Measurements from ENCODE around the gene BLM.

BLM gene

GRCh38 chr15:90790561-90790960 is 73.4 kb downstream of the BLM start:
- DNase-seq, result no peak

DNA sequence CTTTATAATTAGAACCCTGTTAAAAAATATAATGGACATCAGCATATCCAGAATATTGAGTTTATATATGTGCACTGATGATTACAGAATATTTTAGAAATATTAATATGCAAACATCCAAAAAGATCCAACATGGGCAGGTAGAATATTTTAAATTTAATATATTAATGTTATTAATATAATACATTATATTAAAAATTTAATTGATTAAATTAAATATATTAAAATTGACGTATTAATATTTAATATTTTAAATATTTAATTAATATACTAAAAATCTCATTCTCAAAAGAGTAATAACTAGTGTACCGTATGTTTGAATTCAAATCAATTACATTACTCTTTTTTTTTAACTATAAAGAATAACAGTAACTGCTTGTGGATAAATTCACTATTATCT is 77.4 kb downstream of the BLM start:
- DNase-seq, result no peak

DNA sequence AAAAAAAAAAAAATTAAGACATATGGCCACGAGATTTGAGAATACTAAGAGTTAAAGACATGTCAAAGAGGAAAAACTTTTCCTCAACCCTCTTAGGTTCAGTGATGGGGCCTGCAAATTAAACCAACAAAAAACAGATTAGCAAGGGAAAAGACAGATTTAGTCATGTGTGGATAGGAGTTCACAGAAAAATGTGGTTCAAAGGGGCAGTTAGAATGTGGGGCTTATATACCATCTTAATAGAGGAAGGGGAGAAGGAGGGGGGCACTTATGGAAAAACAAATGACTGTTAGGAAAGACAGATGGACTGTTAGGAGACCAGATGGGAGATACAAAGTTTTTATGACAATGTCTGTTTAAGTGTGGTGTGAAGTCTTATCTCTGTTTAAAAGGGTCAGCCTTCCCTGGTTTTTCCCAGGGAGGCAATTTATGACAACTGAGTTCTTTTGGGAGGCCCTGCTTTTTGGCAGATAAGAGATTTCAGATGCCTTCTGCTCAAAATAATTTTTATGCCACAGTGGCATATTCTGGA is 82.6 kb downstream of the BLM start:
- no peak for DNase-seq

GRCh38 chr15:90801803-90802202 is 84.7 kb downstream of the BLM start:
- no peak for DNase-seq

DNA sequence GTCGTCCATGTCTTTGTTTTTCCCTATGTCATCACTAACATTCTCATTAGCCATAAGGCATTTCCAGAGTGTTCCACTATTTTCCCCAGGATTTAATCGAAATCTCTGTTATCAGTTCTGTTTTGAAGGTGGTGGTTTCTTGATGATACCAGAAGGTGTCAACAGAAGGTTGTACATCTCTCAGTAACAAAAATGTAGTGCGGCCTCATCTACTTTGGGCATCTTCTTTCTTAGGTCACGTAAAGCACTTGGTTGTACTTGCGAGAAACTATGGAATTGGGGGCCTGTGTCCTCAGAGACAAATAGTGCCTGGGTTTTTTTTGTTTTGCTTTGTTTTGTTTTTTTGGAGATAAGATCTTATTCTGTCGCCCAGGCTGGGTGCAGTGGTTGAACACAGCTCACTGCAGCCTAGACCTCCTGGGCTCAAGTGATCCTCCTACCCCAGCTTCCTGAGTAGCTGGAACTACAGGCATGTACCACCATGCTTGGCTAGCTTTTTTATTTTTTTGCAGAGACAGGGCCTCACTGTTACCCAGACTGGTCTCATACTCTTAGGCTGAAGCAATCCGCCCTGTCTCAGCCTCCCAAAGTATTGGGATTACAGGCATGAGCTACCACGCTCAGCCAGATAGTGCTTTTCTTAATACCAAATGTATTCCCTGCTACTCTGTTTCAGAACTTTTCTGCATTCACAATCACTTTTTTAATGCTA is 90.1 kb downstream of the BLM start:
- DNase-seq, result no peak

DNA sequence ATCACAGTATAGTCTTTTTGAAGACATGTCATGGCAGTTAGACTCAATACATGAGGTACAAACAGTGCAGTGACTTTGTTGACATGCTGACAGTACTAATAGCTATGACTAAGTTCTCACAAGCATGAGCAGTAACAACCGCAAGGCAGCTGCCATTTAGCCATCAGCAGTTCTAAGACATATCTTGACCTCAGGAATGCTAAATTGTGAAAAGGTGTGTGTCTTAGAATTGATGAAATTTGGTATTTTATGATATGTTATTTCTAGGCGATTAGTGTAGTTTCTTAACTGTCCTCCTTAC is 90.6 kb downstream of the BLM start:
- DNase-seq, result no peak

GRCh38 chr15:90808517-90809235 is 91.5 kb downstream of the BLM start:
- no peak for DNase-seq

DNA sequence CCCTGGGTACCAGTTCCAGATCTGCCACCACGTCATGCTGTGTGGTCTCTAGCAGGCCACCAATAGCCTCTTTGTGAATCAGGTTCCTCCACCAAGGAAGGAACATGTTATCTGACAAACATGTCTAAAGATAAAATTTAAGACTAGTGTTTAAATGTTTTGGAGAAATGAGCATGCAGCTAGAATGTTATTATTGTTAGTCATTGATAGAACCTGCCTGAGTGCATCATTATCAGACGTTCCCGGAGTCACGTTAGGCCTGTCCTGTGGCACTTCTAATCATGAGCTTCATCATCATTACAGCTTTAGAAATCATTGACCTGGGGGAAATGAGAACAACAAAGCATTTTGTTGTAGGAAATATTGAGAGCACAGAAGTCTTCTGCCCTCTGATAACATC is 92.4 kb downstream of the BLM start:
- no peak for DNase-seq

- DNase-seq, result no peak
Measured at GRCh38 chr15:90810354-90810753, 93.2 kb downstream of the BLM start.

DNA sequence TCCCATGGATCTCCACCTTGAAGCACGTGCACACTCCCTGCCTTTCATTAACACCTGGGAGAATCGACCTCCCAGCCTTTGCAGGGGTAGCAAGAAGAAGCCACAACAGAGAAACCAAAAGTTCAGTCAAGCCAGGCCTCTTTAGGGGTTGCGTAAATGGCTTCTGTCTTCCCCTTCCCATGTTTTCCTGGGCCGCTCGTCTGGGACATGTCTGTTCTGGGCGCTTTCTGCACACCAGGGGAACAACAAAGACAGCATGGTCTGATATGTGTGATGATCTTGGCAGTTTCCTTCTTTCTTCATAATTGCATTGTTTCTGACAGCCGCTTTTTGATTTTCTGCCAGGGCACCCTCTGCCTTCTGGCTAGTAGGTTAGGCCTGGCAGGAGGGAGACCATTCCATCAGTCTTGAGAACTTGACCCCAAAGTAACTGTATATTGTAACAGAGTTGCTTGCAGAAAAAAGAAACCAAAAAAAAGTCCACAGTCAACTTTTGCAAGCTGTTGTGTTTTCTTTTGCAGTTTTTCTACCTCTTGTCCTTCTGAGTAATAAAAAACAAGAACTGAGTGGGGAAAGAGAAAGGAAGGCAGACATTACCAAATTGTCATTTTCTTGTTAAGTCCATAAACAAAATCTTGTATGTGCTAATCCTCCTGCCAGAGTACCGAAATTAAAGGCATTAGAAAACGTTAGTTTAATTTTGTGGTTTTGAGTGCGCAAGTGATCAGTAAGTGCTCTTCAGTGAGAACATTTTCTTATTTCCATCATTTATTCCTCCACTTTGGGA is 95.2 kb downstream of the BLM start:
- DNase-seq, result no peak

DNA sequence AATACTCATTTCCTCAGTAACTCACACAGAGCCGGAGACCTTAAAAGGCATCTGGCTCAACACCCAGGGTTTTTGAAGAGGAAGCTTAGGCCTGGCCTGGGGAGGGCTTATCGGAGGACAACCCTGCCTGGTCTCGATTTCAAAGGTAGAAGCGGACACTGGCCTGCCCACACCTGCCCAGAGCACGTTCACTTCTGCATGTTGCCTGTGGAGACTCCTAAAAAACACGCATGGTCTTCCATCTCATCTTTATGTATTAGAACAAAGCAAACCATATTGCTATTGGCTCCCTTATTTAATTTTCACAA is 95.8 kb downstream of the BLM start:
- no peak for DNase-seq

GRCh38 chr15:90813796-90814190 is 96.6 kb downstream of the BLM start:
- no peak for DNase-seq

DNA sequence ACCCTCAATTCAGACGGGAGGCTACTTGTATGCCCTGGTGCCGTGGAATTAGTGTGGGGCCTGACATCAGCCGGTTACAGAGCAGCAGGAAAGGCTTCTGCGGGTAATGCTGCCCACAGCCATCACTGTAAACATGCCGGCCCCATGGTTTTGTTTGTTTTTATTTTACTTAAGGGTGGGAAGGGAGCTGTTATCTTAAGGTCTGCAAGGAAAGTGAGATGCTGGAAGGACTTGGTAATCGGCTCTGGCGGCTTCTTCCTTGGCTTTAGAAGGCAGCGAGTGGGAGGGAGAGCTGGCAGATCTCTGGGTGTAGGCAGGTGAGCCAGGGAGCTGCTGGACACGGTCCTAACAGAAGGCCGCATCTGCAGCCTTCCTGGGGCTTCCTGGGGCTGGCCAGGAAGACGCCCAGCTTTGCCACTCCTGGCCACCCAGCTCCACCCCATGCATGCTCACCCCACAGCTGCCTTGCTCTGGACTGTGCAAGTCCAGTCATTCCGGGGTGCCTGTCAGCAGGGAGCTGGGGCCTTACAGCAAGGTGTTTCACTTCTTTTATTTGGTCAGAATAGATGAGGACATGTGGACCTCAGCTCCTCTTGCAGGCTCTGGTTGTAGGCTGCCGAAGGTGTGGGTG is 97.2 kb downstream of the BLM start:
- no peak for DNase-seq

DNA sequence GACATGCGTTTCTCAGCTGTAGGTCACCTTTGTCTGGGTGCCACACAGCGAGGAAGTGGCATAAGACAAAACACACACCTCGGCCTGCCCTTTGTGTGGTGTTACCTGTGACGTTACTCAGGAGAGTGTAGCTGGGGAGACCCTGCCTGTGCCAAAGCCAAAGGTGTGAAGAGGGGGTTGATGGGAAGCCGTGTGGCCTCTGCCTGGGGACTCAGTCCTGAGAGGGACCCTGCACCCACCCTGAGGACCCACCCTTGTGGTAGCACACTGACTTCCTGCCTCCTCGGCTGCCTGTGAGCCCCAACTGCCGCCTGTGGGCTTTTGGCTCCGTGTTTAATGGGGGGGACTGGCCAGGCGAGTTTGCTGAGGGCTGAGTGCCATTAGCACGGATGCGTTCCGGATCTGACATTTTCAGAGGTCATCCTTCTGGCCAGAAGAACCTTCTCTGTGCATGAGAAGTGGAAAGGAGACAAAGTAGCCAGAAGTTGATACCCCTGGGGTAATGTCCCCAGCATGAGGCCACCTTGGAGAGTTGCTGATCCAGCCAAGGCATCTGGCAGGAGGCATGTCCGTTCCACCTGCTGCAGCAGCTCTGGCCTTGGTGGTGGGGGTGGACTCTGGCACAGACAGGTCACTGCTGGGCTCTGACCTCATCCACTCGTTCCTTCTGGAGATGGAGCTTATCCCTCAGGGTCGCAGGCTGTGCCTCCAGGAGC is 99.4 kb downstream of the BLM start:
- DNase-seq, result no peak

DNA sequence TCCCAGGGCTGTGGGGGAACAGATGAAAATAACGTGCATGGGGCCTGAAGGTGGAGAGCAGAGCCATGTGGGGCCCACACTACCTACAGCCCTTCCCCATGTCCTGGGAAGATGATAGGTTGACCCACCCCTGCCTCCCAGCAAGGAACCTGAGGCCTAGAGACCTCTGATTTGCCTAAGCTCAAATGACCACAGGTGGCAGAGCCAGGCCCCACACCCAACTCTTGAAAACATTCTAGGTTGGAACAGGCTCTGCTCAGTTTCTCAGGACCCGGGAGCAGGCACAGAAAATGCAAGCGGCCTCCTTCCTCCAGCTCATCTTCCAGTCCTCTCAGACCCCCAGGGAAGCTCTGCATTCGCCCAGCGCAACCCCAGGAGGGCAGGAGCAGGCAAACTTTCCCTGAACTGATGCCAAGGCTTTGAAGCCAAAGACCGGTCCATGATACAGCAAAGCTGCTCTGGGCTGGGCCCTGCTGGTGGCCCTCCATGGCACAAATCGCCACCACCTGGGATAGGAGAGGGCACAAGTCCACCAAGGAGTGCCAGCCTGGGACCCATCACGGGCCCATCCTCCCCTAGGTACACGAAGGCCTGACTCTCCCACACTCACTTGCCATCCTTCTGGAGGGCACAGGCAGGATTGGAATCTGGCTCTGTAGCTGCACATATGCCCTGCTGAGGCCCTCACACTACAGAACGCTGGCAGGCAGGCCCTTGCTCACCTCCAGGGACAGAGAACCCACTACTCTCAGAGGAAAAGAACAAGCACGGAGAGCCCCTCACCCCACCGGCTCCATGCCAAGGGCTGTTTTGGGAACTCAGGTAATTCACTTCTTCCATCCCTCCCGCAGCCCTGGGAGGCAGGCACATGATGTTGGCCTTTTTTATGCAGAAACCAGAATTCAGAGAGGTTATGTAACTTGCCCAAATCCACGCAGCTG is 100.2 kb downstream of the BLM start:
- DNase-seq, result no peak

DNA sequence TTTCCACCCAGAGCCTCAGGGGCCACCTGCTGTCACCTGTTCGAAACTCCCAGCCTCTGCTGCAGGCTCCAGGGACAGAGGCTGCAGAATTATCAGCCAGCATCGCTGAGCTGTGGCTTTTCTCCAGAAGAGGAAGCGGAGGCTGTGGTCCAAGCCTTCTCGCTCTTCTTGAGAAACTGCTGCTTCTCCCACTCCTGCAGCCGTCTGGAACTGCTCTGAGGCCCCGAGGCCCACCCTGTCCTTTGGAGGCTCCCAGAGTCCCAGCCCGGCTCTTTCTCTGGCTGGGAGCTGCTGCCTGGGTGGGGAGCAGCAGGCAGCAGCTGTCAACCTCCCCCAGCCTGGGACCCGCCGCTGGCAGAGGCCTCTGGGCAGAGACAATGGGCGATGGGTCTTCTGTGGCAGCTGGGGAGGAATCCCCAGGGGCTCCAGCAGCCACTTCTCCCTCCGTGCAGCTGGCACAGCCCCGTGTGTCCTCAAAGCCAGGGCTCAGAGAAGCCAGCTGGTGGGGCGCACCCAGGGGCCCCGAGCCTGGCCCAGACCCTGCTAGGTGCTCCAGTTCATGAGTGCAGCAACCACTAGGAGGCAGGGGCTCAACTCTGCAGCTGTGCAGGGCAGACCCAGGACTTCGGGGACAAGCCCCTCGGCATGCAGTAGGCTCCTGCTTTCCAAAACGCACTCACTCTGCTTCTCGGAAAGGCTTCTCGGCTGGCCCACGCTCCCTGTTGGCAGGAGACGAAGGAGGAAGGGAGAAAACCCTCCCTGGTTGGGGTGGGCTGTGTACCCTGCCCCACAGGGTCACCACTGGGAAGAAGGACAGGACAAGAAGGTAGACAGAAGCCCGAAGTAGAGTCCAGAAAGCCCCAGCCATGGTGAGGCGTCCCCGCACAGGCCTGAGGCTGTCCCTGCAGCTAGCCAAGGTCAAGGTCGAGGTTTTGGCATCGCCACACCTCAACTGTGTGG is 101.4 kb downstream of the BLM start:
- no peak for DNase-seq

DNA sequence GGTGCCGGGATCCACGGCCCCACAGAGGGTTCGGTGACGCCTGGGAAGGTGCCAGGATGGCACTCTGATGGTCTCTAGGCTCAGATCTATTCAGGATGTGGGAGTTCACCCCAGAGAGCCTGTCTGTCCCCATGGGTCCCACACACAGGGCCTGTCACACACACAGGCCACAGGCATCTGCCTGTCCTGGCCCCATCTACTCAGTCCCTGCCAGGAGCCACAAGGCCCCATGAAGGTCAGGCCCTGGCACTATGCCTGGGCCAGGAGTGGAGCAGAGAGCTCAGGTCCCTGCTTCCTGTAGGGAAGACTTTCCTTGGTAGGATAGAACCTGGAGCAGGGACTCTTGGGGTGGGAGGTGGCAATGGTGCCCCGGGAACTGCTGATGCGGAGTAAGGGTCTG is 102.2 kb downstream of the BLM start:
- DNase-seq, result no peak

DNA sequence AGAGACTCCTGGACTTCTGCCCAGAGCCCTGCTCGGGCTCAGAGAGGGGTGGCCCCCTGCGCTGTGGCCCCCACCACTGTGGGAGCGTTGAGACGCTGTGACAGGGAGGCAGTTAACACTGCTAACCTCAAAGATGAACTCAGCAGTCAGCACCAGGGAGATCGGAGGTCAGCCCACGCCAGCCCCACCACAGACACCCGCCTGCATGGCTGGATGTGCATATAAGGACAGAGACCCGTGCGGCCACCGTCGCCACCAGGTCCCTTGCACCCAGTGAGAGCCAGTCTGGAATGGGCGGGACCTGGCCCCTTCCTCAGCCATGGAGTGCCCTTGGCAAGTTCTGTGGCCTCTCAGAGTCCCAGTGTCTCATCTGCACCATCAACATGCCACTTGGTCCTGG is 102.7 kb downstream of the BLM start:
- DNase-seq, result no peak

DNA sequence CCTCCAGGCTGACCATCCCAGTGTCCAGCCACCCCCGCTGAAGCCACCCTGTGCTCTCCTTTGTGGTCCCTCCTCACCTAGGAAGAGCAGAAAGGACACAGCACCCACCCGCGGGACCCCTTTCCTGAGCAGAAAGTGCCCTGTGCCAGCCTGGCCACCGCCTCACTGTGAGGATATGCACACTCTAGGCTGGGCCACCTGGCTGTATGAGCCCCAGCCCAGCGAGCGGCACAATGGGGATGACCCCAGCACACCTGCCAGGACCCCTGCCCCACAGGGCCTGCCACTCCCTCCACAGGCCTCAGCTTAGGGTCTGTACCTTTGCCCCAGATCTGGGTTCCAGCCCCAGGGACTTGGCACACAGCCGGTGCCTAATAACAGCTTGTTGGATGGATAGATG is 103.3 kb downstream of the BLM start:
- DNase-seq, result no peak

GRCh38 chr15:90822204-90822955 is 105.2 kb downstream of the BLM start:
- DNase-seq, result no peak
